Activated CD4-positive, alpha-beta T cell treated with anti-CD3 and anti-CD28 coated beads for 1 hour (primary cell): ENCODE measurements around the gene SAPCD2.
"Not testable (repeated sequence)": the region's sequence is repeated elsewhere in the genome, so short reads cannot be mapped to it uniquely, and the experiment has no call there.

Experiments used
- DNase-seq: peaks from one replicate; pipeline ENCODE4 v3.0.0-alpha.2; 2020

Gene SAPCD2

DNA sequence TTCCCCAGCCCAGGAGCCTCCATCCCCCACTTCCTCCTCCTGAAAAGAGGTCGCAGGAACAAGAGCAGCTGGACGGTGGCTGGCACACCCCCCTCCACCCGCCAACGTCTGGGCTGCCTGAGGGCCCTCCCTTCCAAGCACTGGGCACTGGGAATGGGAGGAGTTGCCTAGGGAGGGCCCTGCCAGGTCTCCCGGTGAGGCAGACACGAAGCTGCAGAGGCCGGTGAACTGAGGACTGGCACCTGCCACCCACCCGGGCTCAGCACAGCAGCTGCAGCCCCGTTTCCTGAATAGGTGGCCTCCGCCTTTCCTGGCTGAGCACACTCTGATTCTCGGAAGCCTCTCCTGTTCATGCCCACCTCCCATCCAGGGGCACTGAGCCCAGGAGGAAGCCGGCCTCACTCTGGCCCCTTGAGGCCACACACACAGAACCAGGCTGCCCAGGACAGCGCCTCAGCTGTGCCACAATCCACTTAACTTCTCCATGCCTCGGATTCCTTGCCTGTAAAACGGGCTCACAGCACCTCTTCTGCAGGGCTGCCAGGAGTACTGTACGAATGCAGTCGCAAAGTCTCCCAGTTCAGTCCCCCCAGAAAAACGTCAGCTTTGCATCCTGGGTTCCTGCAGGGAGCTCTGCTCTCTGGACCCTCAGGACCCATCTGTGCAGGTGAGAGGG, 25.7 kb downstream of the SAPCD2 start:
- DNase-seq = no peak

DNA sequence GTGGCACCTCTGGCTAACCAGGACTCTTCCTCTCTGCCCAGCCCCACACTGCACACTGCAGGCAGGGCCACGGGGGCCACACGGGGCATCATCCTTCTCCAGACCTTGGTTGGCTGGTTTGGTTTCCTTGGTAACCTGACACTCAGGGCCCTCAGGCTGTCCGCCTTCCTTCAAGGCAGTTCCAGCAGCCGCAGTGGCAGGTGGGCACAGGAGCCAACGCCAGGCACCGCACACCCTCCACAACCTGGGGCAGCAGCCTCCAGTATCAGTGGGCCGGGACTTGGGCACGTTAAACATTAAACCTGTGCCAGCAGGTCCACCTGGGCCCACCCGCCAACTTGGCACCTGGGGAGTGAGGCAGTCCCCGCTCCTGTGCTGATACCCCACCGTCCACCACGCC, 26.3 kb downstream of the SAPCD2 start:
- no peak for DNase-seq

DNA sequence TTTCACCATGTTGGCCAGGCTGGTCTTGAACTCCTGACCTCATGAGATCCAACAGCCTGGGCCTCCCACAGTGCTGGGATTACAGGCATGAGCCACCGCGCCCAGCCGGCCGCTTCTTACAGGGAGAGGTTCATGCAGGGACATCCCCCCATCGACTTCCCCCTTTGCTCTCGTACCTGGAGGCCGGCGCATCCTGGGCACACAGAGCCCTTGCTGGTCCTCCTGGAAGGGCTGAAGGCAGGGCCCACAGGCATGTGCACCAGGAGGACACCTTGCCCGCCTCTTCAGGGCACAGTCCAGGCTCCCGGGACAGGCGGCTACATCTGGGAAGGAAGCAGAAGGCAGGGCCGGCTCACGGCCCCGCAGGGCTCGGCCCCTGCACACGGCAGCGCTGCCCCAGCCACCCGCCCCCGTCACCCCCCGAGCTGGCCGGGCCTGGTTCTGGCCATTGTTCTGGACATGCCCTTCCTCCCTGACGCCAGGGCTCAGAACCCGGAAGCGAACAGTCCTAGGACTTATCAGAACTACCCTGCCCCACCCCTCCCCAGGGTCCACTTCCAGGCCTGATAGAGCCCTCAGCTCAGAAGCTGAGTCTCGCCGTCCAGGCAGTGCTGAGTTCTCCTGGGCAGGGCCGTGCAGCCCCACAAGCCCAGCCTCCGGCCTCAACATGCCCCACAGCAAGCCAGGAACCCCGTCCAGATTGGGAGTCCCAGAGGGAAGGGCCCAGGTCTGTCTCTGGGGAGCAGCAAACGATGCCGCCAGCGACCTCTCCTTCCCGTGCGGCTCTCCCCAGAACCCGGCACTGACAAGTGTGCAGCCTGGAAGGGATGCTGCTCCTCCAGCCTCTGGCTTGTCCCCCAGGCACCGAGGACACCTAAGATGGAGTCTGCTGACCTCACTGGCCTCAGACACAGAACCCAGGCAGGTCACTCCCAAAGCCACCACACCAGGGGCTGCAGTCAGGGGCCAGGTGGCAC, 27.3 kb downstream of the SAPCD2 start:
- DNase-seq = no peak

DNA sequence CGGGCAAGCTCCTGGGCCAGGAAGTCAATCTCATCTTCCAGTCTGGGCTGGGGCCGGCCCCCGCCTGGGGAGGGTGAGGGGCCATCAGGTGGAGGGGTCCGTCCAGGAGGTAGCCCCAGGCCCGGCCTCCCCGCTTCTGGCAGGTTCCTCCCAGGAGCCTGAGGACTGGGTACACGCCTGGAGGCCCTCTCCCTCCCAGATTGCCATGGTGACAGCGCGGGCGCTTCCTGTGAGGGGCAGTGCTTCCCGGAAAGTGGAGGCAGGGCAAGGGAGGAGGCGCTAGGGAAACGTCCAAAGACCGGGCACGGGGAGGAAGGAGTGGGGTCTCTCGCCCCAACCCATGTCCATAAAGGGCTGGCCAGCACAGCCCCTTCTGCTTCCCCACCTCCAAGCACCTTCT, 29.2 kb downstream of the SAPCD2 start:
- DNase-seq = no peak

DNA sequence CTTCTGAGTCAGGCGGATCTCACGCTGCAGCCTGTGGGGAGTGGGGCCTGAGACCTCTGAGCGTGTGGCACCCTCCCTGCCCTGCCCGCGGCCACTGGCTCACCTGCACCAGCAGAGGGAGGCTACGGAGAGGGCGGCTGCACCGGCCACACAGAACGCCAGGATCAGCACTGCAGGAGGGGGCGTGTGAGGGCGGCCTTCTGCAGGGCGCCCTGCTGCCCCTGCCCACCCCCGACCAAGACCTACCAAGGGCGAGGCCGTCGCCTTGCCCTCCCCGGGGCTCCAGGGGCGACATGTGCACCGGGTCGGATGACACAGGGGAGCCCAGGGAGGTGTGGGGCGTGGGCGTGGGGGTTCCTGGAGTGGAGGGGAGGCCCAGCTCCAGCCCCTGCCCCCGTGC, 29.8 kb downstream of the SAPCD2 start:
- no peak for DNase-seq

DNA sequence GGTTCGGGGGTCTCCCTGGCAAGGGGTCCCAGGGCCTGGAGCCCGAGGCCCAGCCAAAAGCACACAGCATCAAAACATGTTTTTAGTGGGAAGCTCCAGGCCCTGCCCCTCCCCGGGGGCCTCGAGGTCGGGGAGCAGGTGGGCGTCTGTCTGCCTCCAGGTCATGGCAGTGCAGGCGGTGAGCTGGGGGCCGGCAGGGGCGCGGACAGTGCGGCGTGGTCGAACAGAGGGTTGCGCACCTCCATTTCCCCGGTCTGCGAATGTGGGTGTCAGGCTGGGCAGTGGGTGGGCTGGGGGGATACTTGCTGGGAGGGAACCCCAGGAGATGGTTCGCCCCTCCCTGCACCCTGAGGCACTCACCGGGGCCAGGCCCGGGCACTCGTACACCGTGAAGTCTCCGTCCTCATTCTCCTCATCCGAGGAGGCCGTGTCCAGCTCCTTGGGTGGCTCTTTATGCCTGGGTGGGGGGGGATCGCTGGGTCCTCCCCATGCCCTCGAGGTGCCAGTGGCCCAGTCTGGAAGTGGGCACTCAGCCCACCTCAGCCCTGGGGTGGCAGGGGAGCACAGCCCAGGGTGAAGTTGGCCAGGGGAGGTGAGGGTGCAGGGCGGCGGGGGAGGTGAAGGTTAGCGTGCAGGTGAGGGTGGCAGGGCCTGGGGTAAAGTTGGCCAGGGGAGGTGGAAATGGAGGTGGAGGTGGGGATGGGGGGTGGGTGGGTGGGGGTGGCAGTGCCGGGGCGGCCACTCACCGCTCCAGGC, 30.6 kb downstream of the SAPCD2 start:
- no peak for DNase-seq

DNA sequence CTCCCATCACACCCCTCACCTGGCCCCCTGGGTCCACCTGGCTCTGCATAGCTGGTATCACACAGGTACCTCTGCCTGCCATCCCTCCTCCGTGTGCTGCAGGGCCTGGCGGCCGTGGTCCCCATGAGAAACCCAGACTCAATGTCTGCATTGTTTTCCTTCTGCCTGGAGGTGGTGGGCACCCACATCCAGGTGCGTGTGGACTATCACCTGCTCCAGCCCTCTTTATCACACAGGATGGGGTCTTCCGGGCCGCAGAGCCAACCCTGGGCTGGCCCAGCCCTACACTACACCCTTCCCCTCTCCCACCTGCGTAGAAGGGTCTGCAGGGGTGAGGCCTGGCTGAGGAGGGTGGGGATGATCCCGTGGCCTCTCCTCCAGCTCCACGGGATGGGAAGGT, 31.4 kb downstream of the SAPCD2 start:
- DNase-seq = no peak

DNA sequence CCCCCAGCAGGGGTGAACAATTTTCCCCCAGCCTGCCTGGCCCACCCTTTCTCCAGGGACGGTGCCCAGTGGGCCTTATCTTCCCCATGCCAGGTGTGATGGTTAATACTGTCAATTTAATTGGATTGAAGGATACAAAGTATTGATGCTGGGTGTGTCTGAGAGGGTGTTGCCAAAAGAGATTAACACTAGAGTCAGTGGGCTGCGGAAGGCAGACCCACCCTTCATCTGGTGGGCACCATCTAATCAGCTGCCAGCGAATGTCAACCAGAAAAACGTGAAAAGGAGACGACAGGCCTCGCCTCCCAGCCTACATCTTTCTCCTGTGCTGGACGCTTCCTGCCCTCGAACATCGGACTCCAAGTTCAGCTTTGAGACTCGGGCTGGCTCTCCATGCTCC, 32.9 kb downstream of the SAPCD2 start:
- DNase-seq = no peak

DNA sequence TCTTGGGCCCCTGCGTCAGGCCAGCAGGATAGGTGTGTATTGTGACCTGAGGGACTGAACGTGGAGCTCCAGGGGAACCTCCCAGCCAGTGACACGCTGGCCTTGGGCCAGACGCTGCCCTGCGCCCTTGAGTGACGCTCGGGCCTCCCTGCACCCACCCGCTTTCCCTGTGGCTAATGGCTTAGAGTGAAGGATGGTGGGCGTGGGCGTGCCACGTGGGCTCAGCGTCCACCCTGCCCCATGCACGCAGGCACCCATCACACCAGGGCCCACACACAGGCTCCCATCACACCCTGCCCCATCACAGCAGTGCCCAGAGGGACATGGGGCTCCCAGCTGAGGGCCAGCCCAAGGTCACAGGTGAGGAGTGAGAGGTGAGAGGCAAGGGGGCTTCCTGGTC, 33.3 kb downstream of the SAPCD2 start:
- no peak for DNase-seq

DNA sequence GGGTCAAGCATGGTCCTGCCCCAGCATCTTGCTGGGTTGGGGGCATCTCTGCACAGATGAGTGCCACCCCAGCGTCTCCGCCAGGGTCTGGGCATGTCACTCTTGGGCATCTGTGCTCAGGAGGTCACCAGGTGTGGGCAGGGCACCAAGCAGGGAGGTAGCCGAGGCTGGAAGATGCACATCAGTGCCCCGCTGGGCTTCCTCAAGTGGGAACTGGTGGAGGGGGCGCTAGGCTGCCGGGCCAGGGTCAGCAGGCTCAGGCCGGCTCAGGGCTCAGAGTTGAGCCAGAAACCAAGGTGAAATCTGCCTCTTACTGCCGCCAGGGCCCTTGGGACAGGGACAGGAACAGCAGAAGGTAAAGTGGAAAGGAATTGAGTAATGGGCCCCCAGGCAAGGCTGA, 34.4 kb downstream of the SAPCD2 start:
- DNase-seq = no peak

DNA sequence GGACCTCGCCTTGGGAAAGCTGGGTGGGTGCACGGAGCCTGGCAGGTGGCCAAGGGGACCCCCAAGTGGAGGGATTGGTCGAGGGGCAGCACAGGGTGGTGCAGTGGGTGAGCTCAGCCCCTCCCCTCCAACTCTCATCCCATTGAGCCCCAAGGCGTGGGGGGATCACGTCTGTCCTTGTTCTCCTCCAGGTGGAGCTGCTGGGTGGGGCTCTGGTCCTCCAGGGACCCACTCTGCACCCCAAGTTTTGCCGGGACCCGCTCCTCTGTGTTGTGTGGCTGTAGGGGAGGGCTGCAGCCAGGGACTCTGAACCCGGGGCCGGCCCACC, 34.9 kb downstream of the SAPCD2 start:
- no peak for DNase-seq

DNA sequence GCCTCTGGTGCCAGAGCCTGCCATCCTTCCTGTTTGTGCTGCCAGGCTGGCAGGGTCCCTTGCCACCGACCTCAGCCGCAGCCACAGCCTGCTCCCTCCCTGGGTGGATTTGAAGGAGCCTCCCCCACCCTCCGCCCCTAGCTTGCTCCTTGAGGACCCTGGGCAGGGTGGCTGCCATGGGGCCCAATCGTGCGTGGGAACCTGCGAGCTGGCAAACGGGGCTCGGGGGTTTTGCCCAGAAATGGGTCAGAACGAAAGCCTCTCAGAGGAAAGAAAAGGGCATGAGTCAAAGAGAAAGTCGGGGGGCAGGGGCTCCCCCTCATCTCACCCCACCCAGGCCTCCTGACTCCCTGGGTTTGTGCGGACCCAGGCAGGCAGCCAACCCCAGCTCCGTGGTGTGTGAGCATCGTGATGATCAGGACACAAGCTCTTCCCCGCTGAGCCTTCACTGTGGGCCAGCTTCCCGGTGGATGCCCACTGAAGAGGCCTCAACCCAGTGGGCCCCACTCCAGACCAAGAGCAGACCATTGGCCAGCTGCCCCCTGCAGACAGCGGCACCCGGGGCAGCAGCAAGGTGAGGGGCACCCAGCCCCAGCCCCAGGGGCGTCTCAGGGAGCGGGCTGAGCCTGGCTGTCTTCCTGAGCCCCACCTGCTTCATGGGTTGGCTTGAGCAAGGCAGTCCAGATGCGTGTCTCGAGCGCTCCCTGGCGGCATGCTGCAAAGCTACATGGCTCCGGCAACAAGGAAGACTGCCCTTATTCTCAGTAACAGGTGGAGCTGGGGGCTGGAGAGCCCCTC, 35.4 kb downstream of the SAPCD2 start:
- DNase-seq = peak; percentile 80

DNA sequence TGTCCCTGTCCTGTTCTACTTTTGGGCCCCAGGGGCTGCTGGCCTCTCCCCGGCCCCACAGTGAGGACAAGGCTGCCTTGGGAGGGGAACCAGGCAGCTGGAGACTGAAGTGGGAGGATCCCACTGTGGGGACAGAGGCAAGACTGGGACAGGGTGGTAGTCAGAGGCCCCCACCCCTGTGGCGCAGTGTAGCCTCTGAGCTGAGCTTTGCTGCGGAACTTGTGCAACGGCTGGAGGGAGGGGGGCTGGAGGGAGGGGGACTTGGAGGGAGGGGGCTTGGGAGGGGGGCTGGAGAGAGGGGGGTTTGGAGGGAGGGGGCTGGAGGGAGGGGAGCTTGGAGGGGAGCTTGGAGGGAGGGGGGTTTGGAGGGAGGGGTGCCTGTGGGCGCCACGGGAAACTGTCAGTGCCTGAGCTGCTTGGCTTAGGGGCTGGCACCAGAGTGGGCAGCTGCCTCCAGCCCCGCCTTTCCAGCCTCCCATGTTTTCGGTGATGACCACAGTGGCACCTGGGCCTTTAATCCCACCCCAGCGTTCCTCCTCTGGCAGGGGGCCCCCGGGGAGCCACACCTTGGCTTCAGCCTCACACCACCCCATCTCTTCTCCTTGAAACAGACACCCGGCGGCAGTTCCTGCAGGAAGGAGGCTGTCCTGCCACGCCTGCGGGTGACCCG, 36.2 kb downstream of the SAPCD2 start:
- DNase-seq = no peak

DNA sequence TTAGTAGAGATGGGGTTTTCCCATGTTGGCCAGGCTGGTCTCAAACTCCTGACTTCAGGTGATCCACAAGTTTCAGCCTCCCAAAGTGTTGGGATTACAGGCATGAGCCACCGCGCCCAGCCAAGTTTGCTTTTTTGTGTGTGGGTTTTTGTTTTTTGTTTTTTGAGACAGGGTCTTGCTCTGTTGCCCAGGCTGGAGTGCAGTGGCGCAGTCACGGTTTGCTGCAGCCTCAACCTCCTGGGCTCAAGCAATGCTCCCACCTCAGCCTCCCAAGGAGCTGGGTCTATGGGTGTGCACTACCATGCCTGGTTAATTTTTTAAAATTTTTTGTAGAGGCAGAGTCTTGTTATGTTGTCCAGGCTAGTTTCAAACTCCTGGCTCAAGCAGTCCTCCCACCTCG, 36.9 kb downstream of the SAPCD2 start:
- DNase-seq = not testable (repeated sequence)

DNA sequence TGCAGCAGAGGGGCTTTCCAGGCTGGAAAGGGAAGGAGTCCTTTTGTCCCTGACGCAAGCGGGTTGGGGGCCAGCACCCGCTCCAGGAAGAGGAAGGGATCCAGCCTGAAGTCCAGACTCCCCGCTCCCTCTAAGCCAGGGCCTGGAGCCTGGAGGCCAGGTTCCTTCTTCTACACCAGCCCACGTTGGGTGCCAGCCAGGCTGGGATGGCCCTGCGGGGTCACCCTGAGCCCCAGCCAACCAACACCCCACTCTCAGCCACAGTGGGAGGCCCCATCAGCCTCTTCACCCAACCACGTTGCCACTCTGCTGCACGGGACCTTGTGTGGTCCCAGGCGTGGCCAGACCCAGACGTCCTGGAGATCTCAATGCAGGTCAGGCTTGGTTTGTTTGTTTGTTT, 37.5 kb downstream of the SAPCD2 start:
- DNase-seq = no peak

DNA sequence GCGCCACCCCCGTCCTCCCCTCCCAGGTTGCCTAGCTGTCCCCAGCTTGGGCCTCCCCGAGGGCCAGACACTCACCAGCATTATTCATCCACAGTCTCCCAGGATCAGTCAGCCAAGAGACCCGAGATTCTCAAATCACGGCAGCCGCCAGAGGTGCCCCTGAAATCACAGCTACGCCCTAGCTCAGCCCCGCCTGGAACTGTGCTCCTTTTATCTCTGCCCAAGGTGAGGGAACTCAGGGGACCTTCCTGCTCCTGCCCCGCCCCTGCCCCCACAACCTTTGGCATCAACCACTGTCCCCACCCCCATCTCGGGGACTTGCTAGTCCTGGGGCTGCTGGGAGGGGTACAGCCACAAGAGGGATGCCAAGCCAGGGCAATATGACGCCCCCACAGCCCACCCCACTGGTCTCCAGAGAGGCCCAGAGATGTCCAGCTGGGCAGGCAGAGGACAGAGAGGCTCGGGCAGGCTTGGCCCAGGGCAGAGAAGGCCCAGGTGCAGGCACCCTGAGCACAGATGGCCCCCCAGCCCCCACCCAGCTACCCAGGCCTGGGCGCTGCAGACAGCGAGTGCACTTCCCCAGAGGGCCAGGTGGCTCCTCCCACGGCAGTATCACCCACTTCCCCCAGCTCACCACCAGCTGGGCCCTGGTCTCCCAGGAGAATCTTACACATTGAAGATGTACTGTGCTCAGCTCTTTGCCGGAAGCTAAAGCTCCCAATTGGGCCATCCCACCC, 38.3 kb downstream of the SAPCD2 start, which contains the start of gene FUT7:
Gene FUT7 (minus strand): TSS at position 185 of the 737 bp plus-strand sequence. CDS start 97 bp downstream, at position 88.
- no peak for DNase-seq

DNA sequence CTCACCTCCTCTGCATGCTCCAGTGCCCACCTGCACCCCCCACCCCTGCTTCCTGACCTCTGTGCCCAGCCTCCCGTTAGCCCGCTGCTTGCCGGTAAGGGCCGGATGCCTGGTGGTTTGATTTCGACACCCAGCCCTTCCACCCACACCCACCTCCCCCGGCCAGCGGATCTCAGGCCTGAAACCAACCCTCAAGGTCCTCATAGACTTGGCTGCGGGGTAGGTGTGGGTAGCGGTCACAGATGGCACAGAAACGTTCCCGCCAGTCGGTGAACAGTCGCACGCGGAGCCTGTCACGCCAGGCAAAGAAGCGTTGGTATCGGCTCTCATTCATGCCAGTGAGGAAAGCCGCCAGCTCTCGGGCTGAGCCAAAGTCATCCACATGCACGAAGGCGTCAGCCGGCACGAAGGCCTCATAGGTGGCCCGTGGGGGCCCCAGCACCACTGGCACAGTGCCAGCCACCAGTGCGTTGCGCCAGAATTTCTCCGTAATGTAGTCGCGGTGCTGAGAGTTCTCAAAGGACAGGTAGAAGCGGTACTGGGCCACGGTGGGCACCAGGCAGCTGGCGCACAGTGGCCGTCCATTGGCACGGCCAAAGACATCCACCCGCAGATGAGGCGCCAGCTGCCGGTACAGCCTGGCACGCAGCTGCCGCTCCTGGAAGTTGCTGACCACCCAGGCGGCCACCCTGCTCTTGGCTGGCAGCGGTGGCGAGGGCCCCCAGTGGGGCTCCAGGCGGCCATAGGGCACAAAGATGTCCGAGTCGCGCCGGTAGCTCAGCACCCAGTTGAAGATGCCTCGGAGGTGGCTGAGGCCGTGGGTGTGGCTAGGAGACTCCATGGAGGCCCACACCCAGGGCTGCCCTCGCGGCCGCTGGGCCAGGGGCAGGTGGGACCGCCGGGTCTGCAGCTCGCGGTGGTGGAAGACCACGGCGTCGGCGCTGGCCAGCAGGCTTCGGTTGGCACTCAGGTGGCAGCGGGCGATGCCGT, 39.5 kb downstream of the SAPCD2 start:
- DNase-seq = no peak

DNA sequence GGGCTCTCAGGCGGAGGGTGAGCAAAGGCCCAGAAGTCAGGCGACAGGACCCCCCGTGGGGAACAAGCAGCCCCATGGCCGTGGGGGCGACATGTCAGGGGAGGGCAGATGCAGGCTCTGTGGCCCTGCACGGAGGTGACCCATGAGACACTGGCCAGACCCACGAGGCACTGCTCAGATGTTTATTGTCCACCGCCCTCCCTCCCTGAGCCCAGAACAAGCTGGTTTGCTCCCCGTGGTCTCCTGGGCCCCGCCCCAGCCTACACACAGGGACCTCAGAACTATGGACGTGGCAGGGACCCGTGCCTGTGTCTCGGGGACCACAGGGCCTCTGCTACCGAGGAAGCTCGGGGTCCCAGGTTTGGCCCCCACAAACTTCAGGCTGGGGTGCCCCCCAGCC, 40.4 kb downstream of the SAPCD2 start:
- DNase-seq = no peak

DNA sequence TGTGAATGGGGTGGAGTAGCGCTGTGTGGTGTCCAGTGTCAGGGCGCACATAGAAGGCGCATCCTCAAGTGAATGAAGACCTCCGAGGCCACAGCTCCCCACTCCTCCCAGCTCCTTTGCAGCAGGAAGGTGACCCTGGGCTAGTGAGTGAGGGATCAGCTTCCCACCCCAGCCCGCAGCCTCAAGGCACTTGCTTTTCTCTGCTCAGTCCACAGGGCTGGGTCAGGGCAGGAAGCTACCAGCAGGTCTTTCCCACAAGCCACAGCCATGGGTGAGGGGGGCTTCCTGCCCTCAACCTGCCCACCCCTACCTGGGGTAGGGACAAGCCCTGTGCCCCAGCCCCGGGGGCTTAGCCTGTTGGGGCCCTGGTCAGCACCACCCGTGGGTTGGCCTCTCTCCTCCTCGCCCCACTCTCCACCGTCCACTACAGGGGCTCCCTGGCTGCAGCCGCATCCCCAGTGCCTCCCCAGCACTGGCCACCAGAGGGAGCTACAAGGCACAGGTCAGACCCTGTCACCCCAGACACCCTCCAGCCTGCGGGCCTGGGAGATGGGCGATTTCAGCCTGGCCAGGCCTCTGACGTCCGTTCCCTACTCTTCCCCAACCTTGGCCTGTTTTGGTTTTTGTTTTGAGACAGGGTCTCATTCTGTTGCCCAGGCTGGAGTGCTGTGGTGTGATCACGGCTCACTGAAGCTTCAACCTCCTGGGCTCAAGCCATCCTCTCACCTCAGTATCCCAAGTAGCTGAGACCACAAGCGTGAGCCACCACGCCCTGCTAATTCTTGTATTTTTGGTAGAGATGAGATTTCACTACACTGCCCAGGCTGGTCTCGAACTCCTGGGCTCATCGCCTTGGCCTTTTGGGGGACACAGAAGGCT, 41.1 kb downstream of the SAPCD2 start:
- DNase-seq = peak; percentile 40
